Measurements from ENCODE around the gene ZNF407.

Gene ZNF407

DNA sequence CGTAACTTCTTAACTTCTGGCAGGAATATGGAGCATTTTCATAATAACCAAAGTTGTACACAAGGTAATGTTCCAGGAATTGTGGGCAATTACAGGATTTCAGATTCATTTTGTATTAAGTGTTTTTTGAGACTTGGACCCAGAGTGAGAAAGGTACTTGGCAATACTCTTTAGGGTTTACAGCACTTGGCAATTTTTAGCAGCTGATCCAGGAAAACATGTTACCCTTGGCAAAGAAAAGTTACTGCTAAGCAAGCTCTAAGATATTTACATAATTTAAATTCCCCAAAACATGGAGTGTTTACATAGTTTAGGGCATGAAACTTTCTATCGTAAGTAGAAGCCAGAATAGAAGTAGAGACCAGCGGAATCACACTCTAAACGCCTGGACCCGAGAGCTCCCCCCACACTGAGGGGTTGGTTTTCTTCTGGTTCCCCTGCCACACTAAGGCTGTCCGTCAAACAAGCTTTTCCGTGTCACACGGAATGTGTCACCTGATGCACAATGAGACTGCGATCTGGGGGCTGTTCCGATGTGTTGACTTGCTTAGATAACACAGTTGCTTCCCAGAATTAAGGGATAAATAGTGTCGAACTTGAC lies 434.1 kb downstream of the ZNF407 start:
- no peak overlapping the region for H3K27ac ChIP-seq
- TF ChIP-seq, protein P1, sequence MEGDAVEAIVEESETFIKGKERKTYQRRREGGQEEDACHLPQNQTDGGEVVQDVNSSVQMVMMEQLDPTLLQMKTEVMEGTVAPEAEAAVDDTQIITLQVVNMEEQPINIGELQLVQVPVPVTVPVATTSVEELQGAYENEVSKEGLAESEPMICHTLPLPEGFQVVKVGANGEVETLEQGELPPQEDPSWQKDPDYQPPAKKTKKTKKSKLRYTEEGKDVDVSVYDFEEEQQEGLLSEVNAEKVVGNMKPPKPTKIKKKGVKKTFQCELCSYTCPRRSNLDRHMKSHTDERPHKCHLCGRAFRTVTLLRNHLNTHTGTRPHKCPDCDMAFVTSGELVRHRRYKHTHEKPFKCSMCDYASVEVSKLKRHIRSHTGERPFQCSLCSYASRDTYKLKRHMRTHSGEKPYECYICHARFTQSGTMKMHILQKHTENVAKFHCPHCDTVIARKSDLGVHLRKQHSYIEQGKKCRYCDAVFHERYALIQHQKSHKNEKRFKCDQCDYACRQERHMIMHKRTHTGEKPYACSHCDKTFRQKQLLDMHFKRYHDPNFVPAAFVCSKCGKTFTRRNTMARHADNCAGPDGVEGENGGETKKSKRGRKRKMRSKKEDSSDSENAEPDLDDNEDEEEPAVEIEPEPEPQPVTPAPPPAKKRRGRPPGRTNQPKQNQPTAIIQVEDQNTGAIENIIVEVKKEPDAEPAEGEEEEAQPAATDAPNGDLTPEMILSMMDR (conservative IDR thresholded peaks at IDR 0.05) = no peak

DNA sequence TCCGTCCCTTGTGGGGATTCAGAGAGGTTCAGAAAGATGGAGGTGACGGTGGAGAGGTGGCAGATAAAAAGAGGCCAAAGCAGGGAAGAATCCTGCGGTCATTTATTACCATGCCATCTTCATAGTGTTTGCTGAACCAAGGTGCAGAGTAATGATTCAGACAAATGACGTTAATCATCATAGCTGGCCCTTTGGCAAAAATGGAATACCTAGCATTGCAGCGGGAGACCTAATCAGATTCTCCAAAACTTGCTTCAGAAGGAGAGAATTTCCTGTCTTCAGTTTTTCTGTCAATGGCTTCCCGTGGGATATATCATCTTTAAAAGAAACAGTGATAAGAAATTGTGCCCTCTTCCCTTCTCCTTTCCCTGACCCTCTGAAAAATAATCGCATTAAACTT lies 435.8 kb downstream of the ZNF407 start:
- TF ChIP-seq, protein P1 (conservative IDR thresholded peaks at IDR 0.05) = no peak
- no peak overlapping the region for H3K27ac ChIP-seq

DNA sequence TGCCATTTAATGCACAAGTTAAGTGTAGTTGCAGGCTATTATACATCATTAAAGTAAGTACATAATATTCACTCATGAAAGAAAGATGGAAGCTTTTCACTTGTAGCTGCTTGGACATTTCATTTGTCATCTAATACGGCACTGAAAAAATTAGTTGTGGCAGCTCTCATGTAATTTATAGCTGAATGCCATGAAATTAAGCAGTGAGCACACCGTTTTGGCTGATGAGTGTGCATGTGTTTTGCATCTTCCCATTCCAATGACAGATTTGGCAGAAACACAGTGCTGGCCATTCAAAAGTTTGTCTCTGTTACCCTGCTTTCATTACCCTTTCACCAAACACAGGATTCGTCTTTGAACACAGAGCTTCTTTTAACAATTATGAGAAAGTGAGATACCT lies 437.3 kb downstream of the ZNF407 start:
- TF ChIP-seq, protein P1 (conservative IDR thresholded peaks at IDR 0.05) = no peak
- H3K27ac ChIP-seq = no peak overlapping the region

DNA sequence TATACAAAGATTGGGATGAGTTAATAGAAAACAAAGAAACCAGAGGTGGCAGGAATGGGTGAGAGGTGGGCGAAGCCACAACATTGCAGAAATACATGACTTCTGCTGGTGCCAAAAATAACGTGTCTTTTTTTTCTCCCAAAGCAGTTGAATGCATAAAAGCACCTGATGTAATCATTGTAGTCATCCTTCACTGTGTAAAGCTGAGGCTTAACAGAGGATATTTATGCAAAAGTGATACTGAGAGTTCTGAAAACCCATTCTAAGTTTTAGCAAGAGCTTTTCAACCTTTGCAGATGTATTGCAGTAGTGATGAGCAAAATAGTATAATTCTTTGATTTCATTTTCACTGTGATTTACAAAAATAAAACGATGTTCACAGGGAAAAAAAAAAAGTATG lies 438.3 kb downstream of the ZNF407 start:
- H3K27ac ChIP-seq = no peak overlapping the region
- TF ChIP-seq, protein P1 (conservative IDR thresholded peaks at IDR 0.05) = no peak

DNA sequence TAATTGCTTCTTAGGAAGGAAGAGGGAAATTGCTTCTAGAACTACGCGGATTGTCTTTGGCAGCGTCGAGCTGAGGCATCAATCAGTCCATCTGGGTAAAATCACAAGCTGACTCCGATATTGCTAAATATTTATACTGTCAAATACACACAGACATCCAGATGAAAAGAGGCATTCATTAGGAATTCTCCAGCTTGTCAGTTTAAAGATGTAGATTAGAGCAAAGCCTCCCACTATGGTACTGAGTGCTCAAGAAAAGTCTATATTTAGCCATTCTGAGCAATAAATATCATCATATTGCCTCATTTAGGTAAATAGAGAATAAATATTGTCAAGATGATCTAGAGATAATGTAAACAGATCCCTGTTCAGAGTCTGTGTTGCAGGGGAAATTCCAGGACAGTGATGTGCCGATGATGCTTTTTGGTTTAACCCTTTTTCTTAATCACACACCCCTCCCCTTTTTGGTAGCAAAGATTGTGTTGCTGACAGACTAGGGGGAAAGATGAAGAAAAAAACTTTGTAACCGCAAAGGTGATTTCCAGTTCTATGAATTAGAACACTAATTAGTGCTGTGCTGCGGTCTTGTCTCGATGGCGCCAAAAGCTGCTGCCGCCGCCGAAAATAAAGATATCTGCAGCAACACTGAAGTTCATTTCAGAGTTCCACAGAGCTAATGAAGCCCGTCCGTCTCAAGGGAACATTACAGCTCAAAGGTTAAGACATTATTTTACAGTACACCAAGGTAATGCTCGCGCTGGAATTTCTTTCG lies 439.4 kb downstream of the ZNF407 start:
- no peak overlapping the region for H3K27ac ChIP-seq
- TF ChIP-seq, protein P1 (conservative IDR thresholded peaks at IDR 0.05) = no peak

DNA sequence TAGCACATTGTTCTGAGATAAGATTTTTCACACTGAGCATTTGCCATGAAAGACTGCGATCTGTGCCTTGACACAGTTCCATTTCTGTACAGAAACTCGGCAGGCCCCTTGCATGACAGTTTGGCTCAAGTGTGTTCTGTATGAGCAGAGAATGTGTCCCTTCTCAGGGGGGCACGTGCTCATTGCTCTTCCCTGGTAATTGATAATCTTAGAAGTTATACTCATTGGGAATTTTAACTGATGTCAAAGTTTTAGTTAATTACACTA lies 440.0 kb downstream of the ZNF407 start:
- TF ChIP-seq, protein P1 (conservative IDR thresholded peaks at IDR 0.05) = no peak
- H3K27ac ChIP-seq = no peak overlapping the region

DNA sequence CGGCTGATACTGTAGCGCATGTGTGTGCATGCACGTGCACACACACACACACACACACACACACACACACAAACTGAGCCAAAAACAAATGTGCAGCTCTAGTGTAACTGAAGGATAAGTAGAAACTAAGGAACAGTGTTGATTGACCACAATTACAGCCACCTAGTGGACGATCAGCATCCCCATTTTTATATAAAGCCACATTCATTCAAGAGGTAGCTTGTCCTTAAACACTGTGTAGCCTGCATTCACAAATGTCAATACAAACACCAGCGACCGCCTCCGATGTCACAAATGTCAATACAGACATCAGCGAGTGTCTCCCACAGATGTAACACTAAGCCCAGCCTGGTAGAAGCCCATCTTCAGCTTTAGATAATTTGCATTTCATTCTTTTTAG lies 443.9 kb downstream of the ZNF407 start:
- H3K27ac ChIP-seq = no peak overlapping the region; the same call in 1 of the 2 replicates
- TF ChIP-seq, protein P1 (conservative IDR thresholded peaks at IDR 0.05) = peak; percentile 73
